ENCODE results near the gene RAD51B. TPM values are rescaled to one million over a fixed set of nuclear protein-coding genes. Genes with fewer than 3 reads are reported as not detected.

Gene RAD51B
- total RNA-seq, 2 donors from 2014 or later, result 22.8 to 33.8 TPM

DNA sequence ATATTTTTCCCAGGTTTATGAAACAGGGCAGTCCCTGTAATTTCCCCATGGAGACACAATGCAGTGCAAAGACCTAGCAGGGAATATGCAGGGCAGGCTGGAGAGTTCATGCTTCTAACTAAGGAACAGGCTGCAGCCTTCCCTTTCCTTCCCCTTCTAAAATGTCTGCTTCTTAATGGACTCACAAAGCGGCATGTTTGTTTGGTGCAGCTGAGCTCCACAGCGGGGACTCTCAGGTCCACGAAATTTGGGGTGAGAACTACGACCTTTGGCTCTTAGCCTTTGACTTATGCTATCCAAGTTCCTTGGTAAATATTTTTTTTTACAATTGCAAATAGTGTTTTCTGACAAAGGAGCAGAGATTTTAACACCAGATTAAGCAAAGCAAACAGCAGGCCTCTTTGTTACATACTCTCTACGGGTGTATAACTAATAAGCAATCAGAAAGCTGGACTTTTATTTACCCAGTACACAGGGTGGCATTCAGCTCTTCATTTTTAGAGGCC is 649.7 kb downstream of the RAD51B start:
- Mint-ChIP-seq H3K4me1 (peaks cover 54% of the 10 kb centered on the region), H3K36me3 (ENCODE audit: low read depth) (no peaks in the 10 kb centered on the region), H3K27me3 (ENCODE audit: insufficient read depth) (peaks cover 10% of the 10 kb centered on the region), H3K27ac (no peak overlapping the region), H3K9me3 (no peaks in the 10 kb centered on the region), H3K4me3 (no peak overlapping the region)
- Histone ChIP-seq H3K4me1 (ENCODE audit: control insufficient read depth, insufficient read depth, low read length) (peaks cover 18% of the 10 kb centered on the region), H3K9me3 (ENCODE audit: control insufficient read depth, low read length) (no peaks in the 10 kb centered on the region), H3K27me3 (ENCODE audit: control insufficient read depth, insufficient read depth, low read length, poor library complexity, severe bottlenecking) (no peaks in the 10 kb centered on the region), H3K27ac (ENCODE audit: low read depth, low read length) (no peak overlapping the region), H3K4me3 (ENCODE audit: low read length) (peak overlapping the region; percentile 7), H3K36me3 (ENCODE audit: control insufficient read depth, insufficient read depth, low read length) (no peaks in the 10 kb centered on the region), H3K9ac (ENCODE audit: extremely low read depth, low read length, poor library complexity, severe bottlenecking) (no peak overlapping the region)
- TF ChIP-seq, protein P1, sequence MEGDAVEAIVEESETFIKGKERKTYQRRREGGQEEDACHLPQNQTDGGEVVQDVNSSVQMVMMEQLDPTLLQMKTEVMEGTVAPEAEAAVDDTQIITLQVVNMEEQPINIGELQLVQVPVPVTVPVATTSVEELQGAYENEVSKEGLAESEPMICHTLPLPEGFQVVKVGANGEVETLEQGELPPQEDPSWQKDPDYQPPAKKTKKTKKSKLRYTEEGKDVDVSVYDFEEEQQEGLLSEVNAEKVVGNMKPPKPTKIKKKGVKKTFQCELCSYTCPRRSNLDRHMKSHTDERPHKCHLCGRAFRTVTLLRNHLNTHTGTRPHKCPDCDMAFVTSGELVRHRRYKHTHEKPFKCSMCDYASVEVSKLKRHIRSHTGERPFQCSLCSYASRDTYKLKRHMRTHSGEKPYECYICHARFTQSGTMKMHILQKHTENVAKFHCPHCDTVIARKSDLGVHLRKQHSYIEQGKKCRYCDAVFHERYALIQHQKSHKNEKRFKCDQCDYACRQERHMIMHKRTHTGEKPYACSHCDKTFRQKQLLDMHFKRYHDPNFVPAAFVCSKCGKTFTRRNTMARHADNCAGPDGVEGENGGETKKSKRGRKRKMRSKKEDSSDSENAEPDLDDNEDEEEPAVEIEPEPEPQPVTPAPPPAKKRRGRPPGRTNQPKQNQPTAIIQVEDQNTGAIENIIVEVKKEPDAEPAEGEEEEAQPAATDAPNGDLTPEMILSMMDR (conservative IDR thresholded peaks at IDR 0.05), result no peak
- no peak for DNase-seq
- 56 to 66% methylated on average over 4 to 5 of the region's 5 CpGs for WGBS, 2 experiments (ENCODE audit: insufficient coverage in 1 of 2, insufficient read length in 1 of 2)

DNA sequence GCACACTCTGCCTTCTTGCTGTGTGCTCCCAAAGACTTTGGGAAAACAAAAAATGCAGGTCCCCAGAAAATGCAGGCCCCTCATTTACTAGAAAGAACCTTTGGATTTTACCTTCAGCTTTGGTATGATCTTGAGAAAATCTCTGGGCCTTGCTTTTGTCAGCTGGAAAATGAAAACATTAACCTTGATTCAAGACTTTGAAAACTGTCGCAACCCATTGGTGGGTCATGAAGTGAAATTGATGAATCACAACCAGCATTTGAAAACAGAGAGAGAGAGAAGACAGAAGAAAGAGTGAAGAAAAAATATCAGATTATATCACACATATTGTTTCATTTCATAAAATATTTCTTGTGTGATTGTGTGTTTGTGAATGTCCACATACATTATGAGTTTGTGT is 650.8 kb downstream of the RAD51B start:
- Histone ChIP-seq H3K4me3 (ENCODE audit: low read length) (no peak overlapping the region), H3K27ac (ENCODE audit: low read depth, low read length) (no peak overlapping the region), H3K4me1 (ENCODE audit: control insufficient read depth, insufficient read depth, low read length) (peaks cover 12% of the 10 kb centered on the region), H3K36me3 (ENCODE audit: control insufficient read depth, insufficient read depth, low read length) (no peaks in the 10 kb centered on the region), H3K9ac (ENCODE audit: extremely low read depth, low read length, poor library complexity, severe bottlenecking) (no peak overlapping the region), H3K9me3 (ENCODE audit: control insufficient read depth, low read length) (no peaks in the 10 kb centered on the region), H3K27me3 (ENCODE audit: control insufficient read depth, insufficient read depth, low read length, poor library complexity, severe bottlenecking) (no peaks in the 10 kb centered on the region)
- Mint-ChIP-seq H3K4me1 (peaks cover 50% of the 10 kb centered on the region), H3K27ac (no peak overlapping the region), H3K9me3 (no peaks in the 10 kb centered on the region), H3K4me3 (no peak overlapping the region), H3K27me3 (ENCODE audit: insufficient read depth) (peaks cover 10% of the 10 kb centered on the region), H3K36me3 (ENCODE audit: low read depth) (no peaks in the 10 kb centered on the region)
- DNase-seq, result no peak
- TF ChIP-seq, protein P1 (conservative IDR thresholded peaks at IDR 0.05), result no peak
- 92 to 100% methylated on average over 1 of the region's 1 CpG for WGBS, 2 experiments (ENCODE audit: insufficient coverage in 1 of 2, insufficient read length in 1 of 2)

- TF ChIP-seq, protein P1 (conservative IDR thresholded peaks at IDR 0.05), result no peak
- 49 to 63% methylated on average over 2 to 11 of the region's 12 CpGs for WGBS, 2 experiments (ENCODE audit: insufficient coverage in 1 of 2, insufficient read length in 1 of 2)
- Histone ChIP-seq H3K9ac (ENCODE audit: extremely low read depth, low read length, poor library complexity, severe bottlenecking) (no peak overlapping the region), H3K4me1 (ENCODE audit: control insufficient read depth, insufficient read depth, low read length) (peaks cover 12% of the 10 kb centered on the region), H3K27ac (ENCODE audit: low read depth, low read length) (peak overlapping the region; percentile 93), H3K9me3 (ENCODE audit: control insufficient read depth, low read length) (no peaks in the 10 kb centered on the region), H3K27me3 (ENCODE audit: control insufficient read depth, insufficient read depth, low read length, poor library complexity, severe bottlenecking) (no peaks in the 10 kb centered on the region), H3K36me3 (ENCODE audit: control insufficient read depth, insufficient read depth, low read length) (no peaks in the 10 kb centered on the region), H3K4me3 (ENCODE audit: low read length) (no peak overlapping the region)
- no peaks in the 10 kb centered on the region for H3K9me3 Mint-ChIP-seq
- H3K27ac Mint-ChIP-seq, result peak overlapping the region; percentile 77
- peaks cover 56% of the 10 kb centered on the region for H3K4me1 Mint-ChIP-seq
- H3K27me3 Mint-ChIP-seq (ENCODE audit: insufficient read depth), result peaks cover 10% of the 10 kb centered on the region
- H3K4me3 Mint-ChIP-seq, result no peak overlapping the region
- no peaks in the 10 kb centered on the region for H3K36me3 Mint-ChIP-seq (ENCODE audit: low read depth)
- DNase-seq, result peak; percentile 66
Observed at GRCh38 chr14:68471029-68471963, 651.7 kb downstream of the RAD51B start.

Measured in endodermal cell (in vitro differentiated cells).